NCI-H1048 (cell line): ENCODE data around the gene ARHGAP27.
"Not testable (repeated sequence)": the region's sequence is repeated elsewhere in the genome, so short reads cannot be mapped to it uniquely, and the experiment has no call there.

Experiments used
- DNase-seq: peaks from one replicate; lab custom pipeline; 2025; lab: John Stamatoyannopoulos, UW

The ARHGAP27 gene, protein sequence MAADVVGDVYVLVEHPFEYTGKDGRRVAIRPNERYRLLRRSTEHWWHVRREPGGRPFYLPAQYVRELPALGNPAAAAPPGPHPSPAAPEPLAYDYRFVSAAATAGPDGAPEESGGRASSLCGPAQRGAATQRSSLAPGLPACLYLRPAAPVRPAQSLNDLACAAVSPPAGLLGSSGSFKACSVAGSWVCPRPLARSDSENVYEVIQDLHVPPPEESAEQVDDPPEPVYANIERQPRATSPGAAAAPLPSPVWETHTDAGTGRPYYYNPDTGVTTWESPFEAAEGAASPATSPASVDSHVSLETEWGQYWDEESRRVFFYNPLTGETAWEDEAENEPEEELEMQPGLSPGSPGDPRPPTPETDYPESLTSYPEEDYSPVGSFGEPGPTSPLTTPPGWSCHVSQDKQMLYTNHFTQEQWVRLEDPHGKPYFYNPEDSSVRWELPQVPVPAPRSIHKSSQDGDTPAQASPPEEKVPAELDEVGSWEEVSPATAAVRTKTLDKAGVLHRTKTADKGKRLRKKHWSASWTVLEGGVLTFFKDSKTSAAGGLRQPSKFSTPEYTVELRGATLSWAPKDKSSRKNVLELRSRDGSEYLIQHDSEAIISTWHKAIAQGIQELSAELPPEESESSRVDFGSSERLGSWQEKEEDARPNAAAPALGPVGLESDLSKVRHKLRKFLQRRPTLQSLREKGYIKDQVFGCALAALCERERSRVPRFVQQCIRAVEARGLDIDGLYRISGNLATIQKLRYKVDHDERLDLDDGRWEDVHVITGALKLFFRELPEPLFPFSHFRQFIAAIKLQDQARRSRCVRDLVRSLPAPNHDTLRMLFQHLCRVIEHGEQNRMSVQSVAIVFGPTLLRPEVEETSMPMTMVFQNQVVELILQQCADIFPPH

GRCh38 chr17:45432405-45433158 lies at the start of gene ARHGAP27:
ARHGAP27 (minus strand) TSS chr17:45432870; CDS start chr17:45430279, 2,591 bp downstream.
- no peak for DNase-seq

DNA sequence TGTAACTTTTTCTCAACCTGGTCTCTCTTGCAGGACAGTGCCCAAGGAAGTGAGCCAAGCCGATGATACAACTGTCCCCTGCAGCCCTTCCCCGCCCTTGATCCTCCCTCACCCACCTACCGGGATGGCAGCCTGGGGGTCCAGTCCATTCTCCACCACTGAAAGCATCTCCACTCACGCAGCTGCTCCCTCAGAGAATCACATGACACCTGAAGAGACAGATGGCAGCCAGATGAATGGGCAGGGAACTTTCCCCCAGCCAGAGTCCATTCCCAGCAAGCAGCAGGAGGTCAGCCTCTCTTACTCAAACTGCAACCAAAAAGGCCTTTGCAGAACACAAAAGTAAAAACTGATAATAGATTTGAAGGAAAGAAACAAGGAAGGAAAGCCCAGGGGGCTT lies 49.6 kb upstream of the ARHGAP27 start:
- DNase-seq, result not testable (repeated sequence)

DNA sequence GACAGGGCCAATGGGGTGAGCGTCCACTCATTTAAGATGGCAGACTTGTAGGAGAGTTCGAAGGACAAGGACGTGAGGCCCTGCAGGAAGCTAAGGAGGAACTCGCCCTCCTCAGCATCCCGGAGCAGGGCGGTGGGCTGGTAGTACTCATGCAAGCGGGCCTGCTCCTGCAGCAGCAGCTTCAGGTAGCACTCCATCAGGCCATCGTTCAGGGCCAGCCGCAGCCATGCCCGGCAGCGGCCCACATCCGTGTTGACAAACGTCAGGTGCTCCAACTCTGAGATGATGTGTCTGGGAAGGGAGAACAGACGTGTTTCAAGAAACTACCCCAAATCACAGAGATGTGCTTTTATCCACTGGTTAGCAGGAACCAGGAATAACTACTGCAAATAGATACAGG lies 42.8 kb upstream of the ARHGAP27 start:
- not testable (repeated sequence) for DNase-seq

DNA sequence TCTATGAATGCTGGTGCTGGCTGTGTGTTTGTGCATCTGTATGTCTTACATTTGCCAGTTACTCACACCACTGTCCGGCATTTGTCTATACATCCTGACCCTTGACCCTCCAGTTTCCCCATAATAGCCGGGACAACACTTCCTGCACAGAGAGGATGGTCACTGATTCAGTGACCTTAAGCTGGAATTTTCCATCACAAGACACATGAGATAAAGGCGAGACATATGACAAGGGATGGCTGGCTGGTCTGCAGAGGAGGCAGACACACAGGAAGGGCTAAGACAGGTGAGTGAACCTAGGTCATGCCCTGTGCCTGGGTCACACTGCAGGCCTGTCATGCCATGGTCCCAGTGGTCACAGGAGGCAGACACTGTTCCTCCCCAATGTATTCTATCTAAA lies 39.6 kb upstream of the ARHGAP27 start:
- not testable (repeated sequence) for DNase-seq

GRCh38 chr17:45469204-45469563 lies 36.5 kb upstream of the ARHGAP27 start:
- DNase-seq, result not testable (repeated sequence)

DNA sequence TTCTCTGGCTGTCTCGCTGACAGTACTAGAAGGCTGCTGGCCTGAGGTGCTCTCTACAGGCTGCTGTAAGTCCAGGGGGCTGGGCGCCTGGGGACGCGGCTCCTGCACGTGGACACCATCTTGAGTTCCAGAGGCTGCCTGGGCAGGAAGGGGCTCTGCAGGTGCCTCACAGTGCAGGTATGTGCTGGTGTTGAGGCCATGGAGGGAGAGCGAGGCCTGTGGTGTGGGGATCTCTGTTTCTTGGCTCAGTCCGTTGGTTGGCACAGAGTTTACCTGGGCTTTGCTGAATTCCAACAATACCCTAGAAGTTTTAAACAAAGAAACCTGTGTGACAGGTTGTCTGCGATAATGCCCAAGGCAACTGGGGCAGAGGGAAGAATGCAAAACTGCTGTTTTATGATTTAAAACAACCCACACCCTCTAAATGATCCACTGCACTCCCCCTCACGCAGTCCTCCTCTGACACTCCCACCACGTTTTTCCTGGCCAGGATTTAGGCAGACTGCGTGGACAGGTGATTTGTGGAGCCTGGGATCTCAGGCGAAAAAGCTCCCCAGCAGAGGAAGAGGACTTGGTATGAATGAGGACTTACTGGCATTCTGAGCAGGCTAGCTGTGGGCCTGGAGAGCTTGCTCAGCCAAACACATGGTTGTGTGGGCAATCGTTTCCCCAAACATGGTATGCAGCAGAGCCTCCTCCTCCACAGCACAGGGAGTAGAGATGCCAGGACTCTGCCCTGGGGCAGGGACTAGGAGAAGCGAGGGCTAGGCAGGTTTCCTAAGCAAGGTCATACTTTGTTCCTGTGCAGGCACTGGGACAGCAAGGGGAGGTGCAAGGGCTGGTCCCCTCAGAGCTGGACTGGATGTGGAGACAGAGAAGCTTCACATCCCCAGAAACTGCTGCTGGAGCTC lies 35.9 kb upstream of the ARHGAP27 start:
- peak; percentile 28 for DNase-seq

- DNase-seq, result not testable (repeated sequence)
These were observed 29.1 kb upstream of the ARHGAP27 start for GRCh38 chr17:45461524-45462327.

DNA sequence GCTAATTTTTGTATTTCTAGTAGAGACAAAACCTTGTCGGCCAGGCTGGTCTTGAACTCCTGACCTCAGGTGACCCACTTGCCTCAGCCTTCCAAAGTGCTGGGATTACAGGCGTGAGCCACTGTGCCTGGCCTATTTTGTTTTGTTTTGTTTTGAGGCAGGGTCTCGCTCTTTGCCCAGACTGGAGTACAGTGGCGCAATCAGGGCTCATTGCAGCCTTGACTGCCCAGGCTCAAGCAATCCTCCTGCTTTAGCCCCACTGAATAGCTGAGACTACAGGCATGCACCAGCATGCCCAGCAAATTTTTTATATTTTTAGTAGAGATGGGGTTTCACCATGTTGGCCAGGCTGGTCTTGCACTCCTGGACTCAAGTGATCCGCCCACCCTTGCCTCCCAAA lies 27.8 kb upstream of the ARHGAP27 start:
- DNase-seq, result not testable (repeated sequence)

- not testable (repeated sequence) for DNase-seq
These were observed 21.7 kb upstream of the ARHGAP27 start for GRCh38 chr17:45454341-45454740.

- not testable (repeated sequence) for DNase-seq
These were observed 21.1 kb upstream of the ARHGAP27 start for GRCh38 chr17:45453731-45454130.

GRCh38 chr17:45453225-45453534 lies 20.5 kb upstream of the ARHGAP27 start:
- not testable (repeated sequence) for DNase-seq

GRCh38 chr17:45452329-45453224 lies 19.9 kb upstream of the ARHGAP27 start:
- DNase-seq, result not testable (repeated sequence)

- not testable (repeated sequence) for DNase-seq
These were observed 19.0 kb upstream of the ARHGAP27 start for GRCh38 chr17:45451660-45452059.

DNA sequence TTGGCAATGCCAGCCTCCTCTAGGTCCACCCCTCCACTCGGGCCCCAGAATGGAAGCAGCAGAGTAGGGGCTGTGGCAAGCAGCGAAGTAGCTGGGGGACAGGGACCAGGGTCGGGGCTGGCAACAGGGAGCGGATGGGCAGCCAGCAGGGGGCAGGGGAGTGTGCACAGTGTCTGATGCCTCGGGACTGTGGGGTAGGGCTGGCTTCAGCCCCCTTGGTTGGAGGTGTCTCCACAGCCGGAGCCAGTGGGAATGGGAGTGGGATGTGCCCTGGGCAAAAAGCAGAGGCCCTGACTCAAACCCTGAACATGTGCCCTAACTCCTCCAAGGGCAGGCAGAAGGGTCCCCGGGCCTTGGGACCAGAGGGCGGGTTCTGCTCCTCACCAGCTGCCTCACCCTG lies 18.5 kb upstream of the ARHGAP27 start:
- DNase-seq, result no peak

GRCh38 chr17:45449708-45450329 lies 17.1 kb upstream of the ARHGAP27 start:
- DNase-seq, result not testable (repeated sequence)

- not testable (repeated sequence) for DNase-seq
These were observed 16.6 kb upstream of the ARHGAP27 start for GRCh38 chr17:45449260-45449659.

DNA sequence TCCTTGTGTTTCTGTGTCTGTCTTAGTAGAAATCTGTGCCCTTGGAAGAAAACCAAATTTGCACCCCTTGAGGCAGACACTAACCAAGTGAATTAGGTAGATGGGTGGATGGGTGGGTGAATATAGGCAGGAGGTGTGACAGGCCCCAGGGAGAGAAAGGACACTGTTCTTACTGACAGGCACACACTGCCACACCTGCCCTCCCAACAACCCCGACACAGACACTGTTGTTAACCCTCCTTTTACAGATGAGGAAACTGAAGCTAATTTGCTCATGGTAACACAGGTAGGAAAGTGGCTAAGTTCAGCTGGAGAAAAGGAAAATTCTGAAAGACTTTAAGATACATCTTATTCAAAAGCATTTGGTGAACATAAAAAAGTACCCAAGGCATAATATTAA lies 15.8 kb upstream of the ARHGAP27 start:
- not testable (repeated sequence) for DNase-seq

DNA sequence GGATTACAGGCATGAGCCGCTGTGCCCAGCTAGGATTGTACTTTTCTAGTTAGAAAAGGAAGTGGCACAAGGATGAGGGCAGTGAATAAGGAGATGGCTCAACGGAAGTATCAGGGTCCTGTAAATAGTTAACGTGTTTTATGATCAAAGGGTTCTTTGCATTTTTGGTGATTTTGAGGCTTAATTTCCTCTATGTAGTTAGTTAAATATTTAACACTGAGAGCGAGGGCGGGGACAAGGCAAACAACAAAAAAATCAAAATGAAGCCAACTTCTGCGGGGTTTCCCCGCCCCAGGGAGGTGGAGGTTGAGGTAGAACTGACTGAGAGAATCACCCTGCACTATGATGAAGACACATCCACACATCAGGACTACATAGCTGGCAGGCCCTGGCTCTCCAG lies 15.4 kb upstream of the ARHGAP27 start:
- not testable (repeated sequence) for DNase-seq

GRCh38 chr17:45447650-45448049 lies 15.0 kb upstream of the ARHGAP27 start:
- not testable (repeated sequence) for DNase-seq
